Measurements from ENCODE around the gene DHRS7B. TPM values are rescaled to one million over a fixed set of nuclear protein-coding genes. Genes with fewer than 3 reads are reported as not detected.

Gene DHRS7B
- total RNA-seq, 1 donor from 2014 or later = 20.2 TPM

DNA sequence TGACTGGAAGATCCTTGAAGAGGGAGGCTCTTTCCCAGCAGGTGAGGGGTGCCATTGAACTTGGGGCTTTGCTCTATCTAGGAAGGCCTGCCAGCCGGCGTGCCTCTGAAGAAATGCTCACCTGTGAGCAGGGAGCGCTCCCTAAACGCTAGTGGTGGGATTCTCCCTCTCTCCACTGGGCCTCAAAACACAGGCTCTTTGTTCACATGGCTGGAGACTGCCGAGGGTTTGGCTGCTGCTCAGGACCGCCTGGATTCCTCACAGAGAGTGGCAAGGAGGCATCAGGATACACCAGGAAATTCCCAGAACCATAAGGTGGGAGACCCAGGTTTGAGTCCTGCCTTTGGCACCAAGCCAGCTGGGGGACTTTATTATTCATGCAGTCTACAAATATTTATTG lies 104.8 kb downstream of the DHRS7B start:
- no peak overlapping the region for H3K4me3 Mint-ChIP-seq (ENCODE audit: unreplicated experiment)
- H3K9me3 Mint-ChIP-seq (ENCODE audit: low read depth) = peaks cover 11% of the 10 kb centered on the region
- DNase-seq (ENCODE audit: low spot score) = no peak
- no peaks in the 10 kb centered on the region for H3K27me3 Mint-ChIP-seq (ENCODE audit: low read depth)
- no peaks in the 10 kb centered on the region for H3K4me1 Mint-ChIP-seq (ENCODE audit: low read depth)
- TF ChIP-seq, protein P1, sequence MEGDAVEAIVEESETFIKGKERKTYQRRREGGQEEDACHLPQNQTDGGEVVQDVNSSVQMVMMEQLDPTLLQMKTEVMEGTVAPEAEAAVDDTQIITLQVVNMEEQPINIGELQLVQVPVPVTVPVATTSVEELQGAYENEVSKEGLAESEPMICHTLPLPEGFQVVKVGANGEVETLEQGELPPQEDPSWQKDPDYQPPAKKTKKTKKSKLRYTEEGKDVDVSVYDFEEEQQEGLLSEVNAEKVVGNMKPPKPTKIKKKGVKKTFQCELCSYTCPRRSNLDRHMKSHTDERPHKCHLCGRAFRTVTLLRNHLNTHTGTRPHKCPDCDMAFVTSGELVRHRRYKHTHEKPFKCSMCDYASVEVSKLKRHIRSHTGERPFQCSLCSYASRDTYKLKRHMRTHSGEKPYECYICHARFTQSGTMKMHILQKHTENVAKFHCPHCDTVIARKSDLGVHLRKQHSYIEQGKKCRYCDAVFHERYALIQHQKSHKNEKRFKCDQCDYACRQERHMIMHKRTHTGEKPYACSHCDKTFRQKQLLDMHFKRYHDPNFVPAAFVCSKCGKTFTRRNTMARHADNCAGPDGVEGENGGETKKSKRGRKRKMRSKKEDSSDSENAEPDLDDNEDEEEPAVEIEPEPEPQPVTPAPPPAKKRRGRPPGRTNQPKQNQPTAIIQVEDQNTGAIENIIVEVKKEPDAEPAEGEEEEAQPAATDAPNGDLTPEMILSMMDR (IDR thresholded peaks at IDR 0.05) = no peak
- peaks cover 1% of the 10 kb centered on the region for H3K36me3 Mint-ChIP-seq (ENCODE audit: low read depth)
- no peak overlapping the region for H3K27ac Mint-ChIP-seq (ENCODE audit: unreplicated experiment)

DNA sequence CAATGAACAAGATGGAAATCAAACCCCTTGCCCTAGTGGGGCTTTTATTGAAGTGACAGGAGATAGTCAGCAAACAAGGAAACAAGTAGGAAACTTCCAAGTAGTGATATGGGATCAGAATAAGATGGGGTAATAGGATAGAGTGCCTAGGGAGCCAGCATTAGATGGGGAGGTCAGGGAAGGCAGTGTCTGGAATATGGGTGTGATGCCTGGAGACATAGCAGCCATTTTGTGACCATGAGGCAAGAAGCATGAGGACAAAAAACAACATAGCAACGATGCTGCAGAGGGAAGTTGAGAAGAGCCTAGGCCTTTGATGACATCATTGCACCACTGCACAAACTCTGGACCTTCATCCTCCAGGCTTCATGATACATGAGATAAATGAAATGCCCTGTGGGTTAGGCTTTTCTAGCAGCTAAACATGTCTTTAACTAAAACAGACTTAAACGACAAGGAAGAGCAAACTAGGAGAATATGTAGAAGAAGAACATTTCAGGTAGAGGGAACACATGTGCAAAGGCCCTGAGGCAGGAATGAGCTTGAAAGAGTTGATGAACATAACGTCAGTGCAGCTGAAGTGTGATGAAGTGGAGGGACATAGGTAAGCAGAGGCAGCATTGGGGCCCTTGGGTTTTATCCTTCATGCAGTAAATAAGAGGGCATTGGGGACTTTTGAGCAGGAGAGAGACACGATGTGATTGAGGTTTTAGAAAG lies 105.4 kb downstream of the DHRS7B start:
- Mint-ChIP-seq H3K27ac (ENCODE audit: unreplicated experiment) (no peak overlapping the region), H3K4me1 (ENCODE audit: low read depth) (no peaks in the 10 kb centered on the region)

DNA sequence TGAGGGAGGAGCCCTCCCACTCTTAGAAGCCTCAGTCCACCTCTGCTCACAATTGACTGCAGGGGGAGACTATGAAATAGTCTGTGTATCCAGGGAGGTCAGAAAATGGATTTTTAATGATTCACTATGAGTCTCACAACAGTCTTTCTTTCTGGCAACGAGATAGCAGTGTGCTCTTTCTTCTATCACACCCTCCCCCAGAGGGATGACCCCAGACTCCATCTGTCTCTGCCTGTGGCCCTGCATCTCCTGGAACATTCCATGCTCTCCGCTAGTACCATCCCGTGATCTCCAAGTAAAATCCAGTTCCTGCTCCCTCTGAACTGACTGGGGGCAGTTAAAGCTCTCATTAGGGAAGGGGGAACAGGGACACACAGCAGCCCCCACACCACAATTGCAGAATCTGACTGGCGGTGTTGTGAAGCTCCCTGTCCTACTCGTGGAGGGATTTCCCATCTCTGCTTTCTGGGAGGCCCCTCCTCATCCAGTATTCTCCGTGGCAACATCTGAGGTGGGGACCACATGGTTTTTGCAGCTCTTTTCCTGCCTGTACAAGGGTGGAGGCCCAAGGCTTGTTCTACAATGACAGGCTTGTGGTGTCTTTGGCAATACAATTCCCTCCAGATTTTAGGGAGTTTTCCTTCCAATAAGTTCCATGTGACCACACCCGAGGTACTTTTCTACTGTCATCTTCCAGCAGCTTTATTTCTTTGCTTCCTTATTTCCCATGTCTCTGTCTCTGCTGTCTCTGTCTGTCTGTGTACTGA lies 107.0 kb downstream of the DHRS7B start:
- DNase-seq (ENCODE audit: low spot score) = no peak
- Mint-ChIP-seq H3K27ac (ENCODE audit: unreplicated experiment) (no peak overlapping the region), H3K9me3 (ENCODE audit: low read depth) (peaks cover 11% of the 10 kb centered on the region), H3K36me3 (ENCODE audit: low read depth) (peaks cover 1% of the 10 kb centered on the region), H3K4me1 (ENCODE audit: low read depth) (no peaks in the 10 kb centered on the region), H3K27me3 (ENCODE audit: low read depth) (no peaks in the 10 kb centered on the region), H3K4me3 (ENCODE audit: unreplicated experiment) (no peak overlapping the region)
- TF ChIP-seq, protein P1 (IDR thresholded peaks at IDR 0.05) = no peak

More for the DNA sequence above, 105.4 kb downstream of the DHRS7B start:
- H3K27me3 Mint-ChIP-seq (ENCODE audit: low read depth) = no peaks in the 10 kb centered on the region
- peaks cover 1% of the 10 kb centered on the region for H3K36me3 Mint-ChIP-seq (ENCODE audit: low read depth)
- H3K9me3 Mint-ChIP-seq (ENCODE audit: low read depth) = peaks cover 11% of the 10 kb centered on the region
- TF ChIP-seq, protein P1 (IDR thresholded peaks at IDR 0.05) = no peak
- no peak overlapping the region for H3K4me3 Mint-ChIP-seq (ENCODE audit: unreplicated experiment)
- no peak for DNase-seq (ENCODE audit: low spot score)

DNA sequence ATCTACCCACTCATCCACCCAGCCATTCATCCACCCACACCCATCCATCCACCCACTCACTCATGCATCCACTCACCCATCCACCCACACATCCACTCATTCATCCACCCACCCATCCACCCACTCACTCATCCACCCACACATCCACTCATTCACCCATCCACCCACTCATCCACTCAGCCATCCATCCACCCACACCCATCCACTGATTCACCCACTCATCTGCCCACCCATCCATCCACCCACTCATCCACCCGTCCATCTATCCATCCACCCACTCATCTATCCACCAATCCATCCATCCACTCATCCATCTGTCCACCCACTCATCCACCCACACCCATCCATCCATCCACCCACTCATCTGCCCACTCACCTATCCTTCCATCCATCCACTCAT lies 109.2 kb downstream of the DHRS7B start:
- H3K4me3 Mint-ChIP-seq (ENCODE audit: unreplicated experiment) = no peak overlapping the region
- no peak overlapping the region for H3K27ac Mint-ChIP-seq (ENCODE audit: unreplicated experiment)
- H3K27me3 Mint-ChIP-seq (ENCODE audit: low read depth) = no peaks in the 10 kb centered on the region
- TF ChIP-seq, protein P1 (IDR thresholded peaks at IDR 0.05) = no peak
- H3K36me3 Mint-ChIP-seq (ENCODE audit: low read depth) = peaks cover 1% of the 10 kb centered on the region
- DNase-seq (ENCODE audit: low spot score) = no peak
- no peaks in the 10 kb centered on the region for H3K4me1 Mint-ChIP-seq (ENCODE audit: low read depth)
- peaks cover 11% of the 10 kb centered on the region for H3K9me3 Mint-ChIP-seq (ENCODE audit: low read depth)

DNA sequence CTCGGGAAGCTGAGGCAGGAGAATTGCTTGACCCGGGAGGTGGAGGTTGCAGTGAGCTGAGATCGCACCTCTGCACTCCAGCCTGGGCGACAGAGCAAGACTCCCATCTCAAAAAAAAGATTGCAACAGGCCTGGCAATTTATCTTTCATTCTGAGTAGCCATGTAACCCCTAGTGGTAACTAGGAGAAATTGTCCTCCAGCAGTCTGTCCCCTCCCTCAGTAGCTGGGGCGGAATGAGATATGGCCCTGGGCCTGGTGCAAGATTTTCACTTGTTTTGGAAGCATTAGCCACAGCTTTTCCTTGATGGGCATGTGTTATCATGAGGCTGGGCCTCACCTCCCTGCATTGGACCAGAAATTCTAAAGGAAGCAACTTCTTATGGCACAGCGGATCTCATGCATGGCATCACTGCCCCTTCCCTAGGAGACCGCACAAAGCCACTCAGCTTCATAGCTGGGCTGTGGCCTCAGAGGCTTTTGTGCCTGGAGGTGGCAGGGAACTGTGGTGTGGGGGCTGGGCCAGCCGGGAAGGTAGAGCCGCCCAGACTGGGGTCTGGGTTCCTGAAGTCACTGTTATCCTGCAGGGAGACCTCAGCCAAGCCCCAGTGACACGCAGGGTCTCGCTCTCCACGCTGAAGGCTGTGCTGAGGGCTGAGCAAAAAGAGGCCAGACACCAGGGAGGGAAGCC lies 113.1 kb downstream of the DHRS7B start:
- Mint-ChIP-seq H3K36me3 (ENCODE audit: low read depth) (no peaks in the 10 kb centered on the region), H3K27me3 (ENCODE audit: low read depth) (no peaks in the 10 kb centered on the region), H3K9me3 (ENCODE audit: low read depth) (no peaks in the 10 kb centered on the region), H3K4me1 (ENCODE audit: low read depth) (no peaks in the 10 kb centered on the region), H3K27ac (ENCODE audit: unreplicated experiment) (no peak overlapping the region), H3K4me3 (ENCODE audit: unreplicated experiment) (no peak overlapping the region)
- TF ChIP-seq, protein P1 (IDR thresholded peaks at IDR 0.05) = peak; percentile 74
- no peak for DNase-seq (ENCODE audit: low spot score)
